HTR-8/SVneo (cell line): ENCODE measurements around the gene AURKA.

Experiments
- DNase-seq: peaks from one replicate; pipeline ENCODE4 v3.0.0; 2011; ENCODE audit warnings: low spot score, mixed read lengths; ENCODE audit not compliant: insufficient read length
- FAIRE-seq: peaks from 2 replicates; lab custom pipeline; 2011; peaks lifted over from hg19 to GRCh38; lab: Jason Lieb, UNC

The AURKA gene

DNA sequence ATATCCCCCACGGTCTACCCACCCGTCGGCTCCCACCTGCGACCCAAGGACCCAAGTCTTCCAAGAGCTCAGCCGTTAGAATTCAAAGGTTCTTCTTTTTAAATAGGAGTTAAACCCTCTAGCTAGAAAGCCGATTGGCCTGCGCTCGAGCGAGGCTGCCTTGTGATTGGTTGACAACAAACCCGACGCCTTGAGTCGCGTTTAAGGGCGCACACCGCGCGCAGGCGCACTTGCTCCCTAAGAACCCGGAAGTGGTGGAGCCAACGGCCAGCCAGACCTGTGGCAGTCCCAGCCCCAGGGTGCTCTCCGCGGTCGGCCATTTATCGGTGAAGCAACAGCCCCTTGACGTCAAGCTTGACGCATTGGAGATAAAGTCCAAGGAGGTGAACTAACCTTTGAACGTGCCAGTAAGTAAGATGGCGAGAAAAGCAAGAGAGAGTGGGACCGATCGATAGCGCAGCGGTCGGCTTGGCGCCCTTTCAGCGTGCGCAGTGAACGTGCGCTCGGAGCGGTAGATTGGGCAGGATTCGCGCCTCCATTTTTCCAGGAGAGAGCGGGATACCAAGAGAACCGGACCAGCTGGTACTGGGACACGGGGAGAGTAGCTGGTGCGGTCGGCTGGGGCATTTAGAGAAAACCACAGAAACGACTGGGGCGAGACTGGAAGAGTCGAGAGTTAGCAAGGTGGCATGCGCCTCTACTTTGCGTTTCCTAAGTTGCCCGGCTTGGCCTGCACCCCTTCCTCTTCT is at the start of gene AURKA, which contains the start of gene CSTF1:
Gene AURKA (minus strand): TSS at position 84 of the 749 bp plus-strand sequence. CDS start 4,018 bp downstream, outside the sequence.
Gene CSTF1 (plus strand): TSS at position 514 of the 749 bp plus-strand sequence. CDS start 2,908 bp downstream, outside the sequence.
- DNase-seq (peak; percentile 100), FAIRE-seq (peak; percentile 100)

DNA sequence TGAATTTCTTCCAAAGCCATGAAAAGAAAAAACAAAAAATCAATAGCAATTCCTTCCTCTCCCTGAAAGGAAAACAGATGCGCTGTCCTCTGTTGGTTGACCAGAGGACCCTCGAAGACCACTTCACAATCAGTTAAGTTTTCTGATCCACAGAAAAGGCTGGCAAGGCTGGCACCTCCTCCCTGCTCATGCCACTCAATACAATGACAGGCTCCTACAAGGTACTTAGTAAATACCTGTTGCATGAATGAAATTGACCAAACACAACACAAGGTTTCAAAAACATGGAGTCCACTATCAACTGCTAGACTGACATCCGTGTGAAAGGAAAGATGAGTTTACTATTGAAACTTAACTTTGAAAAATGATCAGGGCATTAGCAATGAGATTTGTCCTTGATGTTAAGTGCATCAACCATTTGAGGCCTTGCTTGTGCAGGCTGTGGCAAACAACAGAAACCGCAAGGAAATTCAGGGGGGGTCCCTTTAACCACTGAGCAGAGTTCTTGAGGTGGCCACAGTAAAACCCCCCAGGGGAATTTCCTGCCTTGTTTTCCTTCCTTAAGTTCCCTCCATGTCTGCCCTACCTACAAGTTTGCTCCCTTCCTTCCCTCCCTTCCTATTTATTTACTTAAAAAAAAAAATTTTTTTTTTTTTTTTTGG is 48.5 kb upstream of the AURKA start:
- DNase-seq (no peak), FAIRE-seq (no peak)

DNA sequence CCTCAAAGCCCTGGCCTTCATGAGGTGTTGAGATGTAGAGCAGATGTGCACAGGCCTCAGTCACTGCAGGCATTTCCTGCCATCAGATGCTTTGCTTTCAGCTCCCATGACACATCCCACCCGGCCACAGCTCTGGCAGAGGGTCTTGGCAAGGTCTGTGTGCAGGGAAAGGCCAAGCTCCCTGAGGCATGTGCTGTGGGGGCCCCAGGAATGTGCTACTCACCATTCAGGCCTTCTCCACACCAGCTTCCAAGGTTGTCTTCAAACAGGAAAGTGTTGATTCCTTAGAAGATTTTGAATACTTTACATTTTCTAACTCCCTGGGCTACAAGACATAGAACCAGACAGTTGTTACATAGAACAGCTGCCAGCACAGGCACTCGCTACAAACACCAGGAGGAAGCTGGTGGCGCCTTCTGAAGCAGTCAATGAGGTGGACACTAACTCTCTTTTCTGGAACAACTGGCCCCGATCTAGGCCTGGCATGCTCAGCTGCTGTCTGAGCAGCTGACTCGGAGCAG is 47.8 kb upstream of the AURKA start:
- DNase-seq = peak; percentile 92

DNA sequence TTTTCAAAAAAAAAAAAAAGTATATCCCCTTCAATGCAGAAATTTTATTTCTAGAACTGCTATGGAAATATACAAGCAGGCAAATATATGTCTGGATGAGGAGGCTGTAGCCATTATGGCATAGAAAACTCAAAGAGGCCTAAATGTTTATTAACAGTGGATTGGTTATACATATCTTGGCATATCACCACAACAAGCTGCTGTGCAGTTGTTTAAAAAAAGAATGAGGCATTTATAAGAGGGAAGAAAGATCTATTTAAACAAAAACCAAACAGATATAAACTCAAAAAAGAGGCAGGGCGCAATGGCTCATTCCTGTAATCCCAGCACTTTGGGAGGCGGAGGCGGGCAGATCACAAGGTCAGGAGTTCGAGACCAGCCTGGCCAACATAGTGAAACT is 46.3 kb upstream of the AURKA start:
- FAIRE-seq (no peak), DNase-seq (no peak)

More for the DNA sequence above, 47.8 kb upstream of the AURKA start:
- FAIRE-seq = peak; percentile 100

DNA sequence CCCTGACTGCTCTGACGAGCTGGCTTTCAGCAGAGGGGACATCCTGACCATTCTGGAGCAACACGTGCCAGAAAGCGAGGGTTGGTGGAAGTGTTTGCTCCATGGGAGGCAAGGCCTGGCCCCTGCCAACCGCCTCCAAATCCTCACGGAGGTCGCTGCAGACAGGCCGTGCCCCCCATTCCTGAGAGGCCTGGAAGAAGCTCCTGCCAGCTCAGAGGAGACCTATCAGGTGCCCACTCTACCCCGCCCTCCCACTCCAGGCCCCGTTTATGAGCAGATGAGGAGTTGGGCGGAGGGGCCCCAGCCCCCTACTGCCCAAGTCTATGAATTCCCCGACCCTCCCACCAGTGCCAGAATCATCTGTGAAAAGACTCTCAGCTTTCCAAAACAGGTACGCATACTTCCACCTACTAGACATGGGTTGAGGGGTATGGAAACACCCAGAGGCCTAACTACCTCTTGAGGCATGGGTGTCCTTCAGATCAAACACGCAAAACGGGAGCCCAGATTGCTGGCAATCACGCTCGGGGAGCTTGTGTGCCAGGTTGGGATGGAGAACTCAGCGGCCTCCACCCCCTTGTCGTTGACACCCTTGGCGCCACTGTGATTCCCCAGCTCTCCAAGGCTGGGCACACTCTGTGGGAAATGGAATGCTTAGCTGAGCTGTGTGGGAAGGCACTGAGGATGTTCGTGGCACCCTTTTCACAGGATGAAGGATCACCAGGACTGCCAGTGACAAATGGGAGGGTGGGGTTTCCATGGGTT is 45.4 kb upstream of the AURKA start:
- FAIRE-seq = peak; percentile 87
- DNase-seq = no peak

DNA sequence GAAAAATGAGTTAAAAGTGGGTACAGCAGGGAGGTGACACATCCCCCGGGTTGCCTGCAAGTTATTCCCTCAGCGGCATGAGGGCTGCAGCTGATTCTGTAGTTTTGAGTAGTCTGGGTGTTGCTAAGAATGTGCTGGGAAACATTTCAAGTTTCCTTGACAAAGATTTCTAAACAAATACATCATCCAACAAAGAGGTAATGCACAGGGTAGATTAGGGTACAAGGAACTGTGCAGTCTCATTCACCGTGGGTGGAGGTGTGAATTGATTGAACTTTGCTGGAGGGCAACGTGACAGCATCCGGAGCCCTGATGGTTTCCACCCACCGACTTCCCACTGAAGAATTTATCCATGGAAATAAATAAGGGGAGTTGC is 41.9 kb upstream of the AURKA start:
- FAIRE-seq = peak; percentile 93
- DNase-seq = no peak

DNA sequence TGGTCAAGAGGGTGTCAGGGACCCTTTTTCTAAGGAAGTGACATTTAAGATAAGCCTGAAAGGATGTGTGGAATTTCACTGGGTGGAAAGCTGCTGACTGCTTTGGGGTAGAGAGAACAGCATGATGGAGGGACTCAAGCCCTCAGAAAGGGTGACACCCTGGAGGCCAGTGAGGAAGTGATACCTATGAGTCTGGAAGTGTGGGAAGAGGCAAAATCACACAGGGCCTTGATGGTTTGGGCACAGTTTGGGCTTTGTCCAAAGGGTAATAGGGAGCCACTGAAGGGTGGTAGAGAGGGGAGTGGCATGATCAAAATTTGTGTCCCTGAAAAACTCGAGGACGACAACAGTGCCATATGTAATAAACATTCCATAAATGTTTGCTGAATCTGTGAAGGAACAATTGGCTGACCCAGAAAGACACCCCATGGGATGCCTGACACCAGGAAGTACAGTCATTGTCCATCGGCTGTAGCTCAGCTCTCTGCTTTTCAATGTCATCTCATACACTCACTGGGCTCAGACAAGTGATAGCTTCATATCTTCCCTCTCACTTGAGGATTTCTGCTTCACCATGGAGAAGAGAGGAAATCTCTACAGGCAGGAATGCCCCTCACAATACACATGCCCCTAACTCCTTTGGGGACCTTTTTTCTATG is 41.3 kb upstream of the AURKA start:
- no peak for DNase-seq
- no peak for FAIRE-seq

DNA sequence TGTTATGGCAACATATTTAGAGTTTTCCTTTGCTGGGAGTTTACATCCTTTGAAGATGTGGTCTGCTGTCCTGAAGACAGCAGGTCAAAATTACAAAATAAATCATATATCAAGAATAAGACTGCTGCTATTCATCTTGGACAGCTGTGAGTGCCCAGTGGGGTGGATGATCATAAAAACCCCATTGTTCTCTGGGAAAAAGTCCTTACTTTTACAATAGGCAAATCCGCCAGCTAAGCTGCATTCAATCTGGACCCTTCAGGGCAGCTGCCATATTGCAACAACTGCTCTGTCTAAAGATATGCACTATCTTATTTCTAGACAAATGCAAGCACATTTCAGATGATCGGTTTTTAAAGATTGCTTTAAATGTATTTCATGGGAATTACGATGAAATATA is 39.5 kb upstream of the AURKA start:
- FAIRE-seq = peak; percentile 68
- DNase-seq = no peak

DNA sequence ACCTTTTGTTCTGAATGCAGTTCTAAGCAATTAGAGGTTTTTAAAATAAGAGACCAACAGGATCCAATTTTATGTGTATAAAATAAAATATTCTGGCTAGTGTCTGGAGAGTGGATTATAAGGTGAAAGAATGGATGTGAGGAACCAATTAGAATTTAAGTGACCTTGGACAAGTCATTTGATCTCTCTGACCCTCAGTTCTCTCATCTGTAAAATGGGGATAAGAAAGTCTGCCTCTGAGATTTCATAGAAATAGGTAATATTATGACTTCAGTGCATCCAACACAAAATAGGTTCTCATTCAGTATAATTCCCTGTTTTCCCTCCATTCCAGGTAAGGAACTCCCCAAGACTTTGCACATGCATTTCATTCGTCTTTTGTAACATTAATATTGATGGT is 38.9 kb upstream of the AURKA start:
- FAIRE-seq (peak; percentile 51), DNase-seq (no peak)

DNA sequence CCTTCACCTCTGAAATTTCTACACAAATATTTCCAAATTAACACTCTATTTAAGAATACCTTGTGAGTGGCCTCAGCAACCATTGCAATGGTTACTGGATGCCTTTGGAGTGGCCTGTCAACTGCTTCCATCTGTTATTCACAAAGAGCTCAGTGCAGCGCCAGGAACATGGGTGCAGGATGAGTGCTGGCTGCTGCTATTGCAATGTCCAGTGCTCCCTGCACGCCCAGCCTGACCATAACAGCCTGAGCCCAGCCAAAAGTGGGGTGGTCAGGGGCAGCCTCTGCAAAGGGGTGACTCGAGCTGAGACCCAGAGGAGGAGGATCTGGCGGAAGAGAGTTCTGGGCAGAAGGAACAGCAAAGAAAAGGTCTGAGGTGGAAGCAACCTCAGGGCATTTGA is 38.4 kb upstream of the AURKA start:
- peak; percentile 91 for FAIRE-seq
- no peak for DNase-seq

DNA sequence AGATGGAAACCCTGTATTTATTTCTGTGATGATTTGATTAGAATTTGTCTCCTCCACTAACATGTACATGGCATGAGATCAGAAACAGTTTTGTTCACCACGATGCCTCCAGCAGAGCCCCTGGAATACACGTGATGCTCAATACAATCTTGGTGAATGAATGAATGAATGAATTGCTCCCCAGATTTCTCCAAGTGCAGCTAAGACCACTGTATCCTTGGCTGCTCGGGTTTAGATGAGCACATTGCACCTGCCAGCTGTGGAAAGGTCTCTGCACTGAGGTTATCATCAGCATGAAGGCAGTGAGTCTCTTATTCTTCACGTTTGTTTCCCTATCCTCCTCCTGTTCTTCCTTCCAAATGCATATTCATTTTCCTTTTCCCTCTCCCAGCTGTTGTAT is 37.9 kb upstream of the AURKA start:
- no peak for FAIRE-seq
- DNase-seq = no peak

DNA sequence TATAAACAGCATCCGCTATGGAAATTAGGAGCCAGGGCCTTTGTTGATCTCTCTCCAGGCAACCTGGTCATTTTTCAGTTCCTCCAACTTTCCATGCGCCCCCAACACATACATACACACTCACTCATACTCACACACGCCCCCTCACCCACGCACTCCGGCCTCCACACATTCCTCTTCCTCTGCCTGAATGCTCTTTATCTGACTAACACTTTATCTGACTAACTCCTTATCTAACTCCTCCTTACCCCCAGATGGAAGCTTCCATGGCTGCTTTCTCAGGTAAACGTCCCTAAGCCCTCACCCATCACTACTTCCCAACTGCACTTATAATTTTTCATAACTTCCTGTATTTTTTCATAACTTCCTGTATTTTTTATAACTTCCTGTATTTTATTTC is 37.5 kb upstream of the AURKA start:
- DNase-seq (peak; percentile 61), FAIRE-seq (peak; percentile 98)

DNA sequence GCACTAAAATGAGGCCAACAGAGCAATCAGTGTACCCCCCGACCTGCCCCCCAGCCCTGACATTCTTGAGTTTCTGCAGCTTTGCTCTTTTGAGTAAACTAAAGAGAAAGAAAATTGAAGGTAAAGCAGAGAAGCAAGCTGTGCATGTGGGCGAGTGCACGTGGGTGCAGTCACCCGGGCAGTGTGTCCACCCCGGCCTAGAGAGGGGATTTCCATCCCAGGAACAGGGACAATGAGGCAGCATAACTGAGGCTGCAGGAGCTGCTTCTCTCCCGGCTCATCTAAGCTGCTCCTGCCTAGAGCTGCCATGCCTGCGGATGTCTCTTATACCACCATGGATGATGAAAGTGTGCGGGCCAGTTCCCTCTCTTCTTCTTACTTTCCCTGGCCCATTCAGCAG is 36.9 kb upstream of the AURKA start:
- DNase-seq (no peak), FAIRE-seq (no peak)

DNA sequence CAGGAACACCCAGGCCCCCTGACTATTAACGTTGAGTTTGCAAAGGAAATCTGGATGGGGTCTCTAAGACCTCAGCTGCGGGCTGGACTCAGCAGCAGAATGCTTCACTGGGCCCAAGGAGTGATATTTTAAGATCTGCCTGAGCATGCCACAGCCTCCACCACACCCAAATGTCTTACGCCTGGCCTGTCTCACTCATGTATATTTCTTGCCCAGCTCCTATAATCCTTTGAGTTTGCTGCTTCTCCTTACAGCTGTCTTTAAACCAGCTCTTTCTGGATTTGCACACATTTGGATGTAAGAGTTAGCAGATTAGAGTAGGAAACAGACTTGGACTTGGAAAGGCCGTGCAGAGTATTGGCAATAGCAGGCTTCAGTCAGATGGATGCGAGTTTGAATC is 36.4 kb upstream of the AURKA start:
- no peak for FAIRE-seq

DNA sequence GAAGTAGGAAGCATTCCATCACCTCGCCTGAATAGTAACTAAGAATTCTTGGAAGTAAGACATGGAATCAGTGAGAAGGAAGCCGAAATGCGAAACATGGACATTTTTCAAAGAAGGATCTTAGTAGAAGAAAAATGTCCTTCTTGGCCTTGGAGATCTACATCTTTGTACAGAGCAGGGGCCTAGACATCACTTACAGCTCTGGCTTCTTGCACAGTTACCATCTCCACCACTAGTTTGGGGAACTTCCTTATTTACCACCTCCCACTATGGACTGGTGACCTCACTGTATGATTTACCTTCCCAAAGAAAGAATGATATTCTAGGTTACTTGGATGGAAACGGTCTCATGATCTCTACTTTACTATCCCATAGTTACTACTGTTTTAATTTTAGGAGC is 35.8 kb upstream of the AURKA start:
- FAIRE-seq = no peak
- no peak for DNase-seq

More for the DNA sequence above, 36.4 kb upstream of the AURKA start:
- no peak for DNase-seq

DNA sequence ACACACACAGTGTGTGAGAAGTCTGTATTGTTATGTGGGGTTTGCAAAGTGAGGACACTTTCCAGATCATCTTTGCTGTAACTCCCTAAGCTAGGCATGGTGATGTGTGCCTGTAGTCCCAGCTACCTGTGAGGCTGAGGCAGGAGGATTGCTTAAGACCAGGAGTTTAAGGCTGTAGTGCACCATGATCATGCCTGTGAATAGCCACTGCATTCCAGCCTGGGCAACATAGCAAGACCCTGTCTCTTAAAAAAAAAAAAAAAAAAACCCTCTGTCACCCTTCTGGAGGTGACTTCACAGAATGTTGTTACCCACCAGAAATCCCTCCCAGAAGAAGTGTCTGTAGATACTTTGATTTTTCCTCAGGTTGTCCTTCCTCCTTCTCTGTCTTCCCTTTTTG is 34.9 kb upstream of the AURKA start:
- DNase-seq (no peak), FAIRE-seq (peak; percentile 36)

DNA sequence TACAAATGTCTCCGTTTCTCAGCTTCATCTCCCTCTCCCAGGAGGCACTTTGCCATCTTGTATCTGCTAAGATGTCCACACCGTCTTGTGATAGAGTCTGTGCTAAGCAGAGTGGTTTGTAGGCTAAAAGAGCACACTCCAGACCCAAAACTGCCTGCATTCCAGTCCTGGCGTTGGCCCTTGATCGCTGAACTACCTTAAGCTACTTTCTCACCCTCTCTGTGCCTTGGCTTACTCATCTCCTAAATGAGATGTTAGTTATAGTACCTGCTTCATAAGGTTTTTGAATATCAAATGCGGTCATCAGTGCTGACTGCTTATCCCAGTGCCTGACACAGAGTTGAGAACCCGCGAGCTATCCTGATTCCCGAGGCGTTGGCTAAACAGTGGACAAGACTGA is 34.0 kb upstream of the AURKA start:
- FAIRE-seq (peak; percentile 70), DNase-seq (no peak)

DNA sequence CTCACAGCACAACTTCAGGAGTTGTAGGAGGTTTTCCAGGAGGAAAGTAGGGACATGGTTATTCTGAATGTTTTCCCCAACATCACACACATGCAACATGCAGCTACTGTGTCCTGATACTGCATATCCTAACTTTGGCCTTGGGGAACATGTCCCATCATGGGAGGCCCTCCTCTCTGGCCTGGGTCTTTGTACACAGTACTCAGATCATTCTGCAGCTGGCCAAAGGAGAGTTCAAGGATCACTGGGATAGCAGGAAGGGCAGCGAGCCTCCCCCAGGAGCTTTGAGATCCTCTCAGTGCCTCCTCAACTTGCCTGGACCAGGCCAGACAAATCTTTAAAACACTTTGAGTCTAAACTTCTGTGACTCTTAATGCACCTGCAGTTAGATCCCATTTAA is 32.9 kb upstream of the AURKA start:
- FAIRE-seq (no peak), DNase-seq (no peak)

DNA sequence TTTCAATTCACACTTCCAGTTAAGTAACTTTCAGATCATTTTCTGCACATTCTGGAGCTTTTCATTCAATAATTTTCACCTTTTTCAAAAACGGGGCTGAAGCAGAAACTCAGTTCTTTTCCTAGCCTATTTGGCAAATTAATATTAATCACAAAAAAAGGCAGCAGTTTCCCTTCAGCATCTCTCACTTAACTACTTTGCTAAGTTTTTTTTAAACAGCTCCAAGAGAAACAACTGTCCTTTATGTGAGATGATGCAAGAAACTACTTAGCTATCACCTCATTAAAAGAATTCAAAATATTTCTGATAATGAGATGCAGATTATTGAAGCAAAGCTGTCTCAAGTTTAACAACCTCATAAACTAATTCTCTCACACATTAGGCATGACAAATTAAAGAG is 31.9 kb upstream of the AURKA start:
- FAIRE-seq = no peak
- DNase-seq = no peak

DNA sequence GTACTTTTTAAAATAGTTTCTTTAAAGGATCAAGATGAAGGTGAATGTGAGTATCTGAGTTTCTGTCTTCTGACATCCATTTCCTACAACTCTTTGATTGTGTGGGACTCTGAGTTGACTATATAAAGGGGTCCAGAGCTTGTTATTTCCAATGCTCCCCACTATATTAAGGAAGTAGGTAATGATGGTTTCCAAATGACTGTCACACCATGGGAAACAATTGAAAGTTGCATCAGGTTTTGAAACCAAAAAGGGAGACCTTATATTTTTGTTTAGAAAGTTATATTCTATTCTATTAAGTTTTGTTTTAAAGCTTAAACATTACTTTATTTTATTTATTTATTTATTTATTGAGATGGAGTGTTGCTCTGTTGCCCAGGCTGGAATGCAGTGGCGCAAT is 31.2 kb upstream of the AURKA start:
- no peak for FAIRE-seq
- no peak for DNase-seq
